ENCODE results near the gene DNPH1. TPM values are rescaled to one million over a fixed set of nuclear protein-coding genes. Genes with fewer than 3 reads are reported as not detected.

The DNPH1 gene
- total and polyA plus RNA-seq, 9 donors, result 20.1 to 32.0 (median 27.1) TPM

DNA sequence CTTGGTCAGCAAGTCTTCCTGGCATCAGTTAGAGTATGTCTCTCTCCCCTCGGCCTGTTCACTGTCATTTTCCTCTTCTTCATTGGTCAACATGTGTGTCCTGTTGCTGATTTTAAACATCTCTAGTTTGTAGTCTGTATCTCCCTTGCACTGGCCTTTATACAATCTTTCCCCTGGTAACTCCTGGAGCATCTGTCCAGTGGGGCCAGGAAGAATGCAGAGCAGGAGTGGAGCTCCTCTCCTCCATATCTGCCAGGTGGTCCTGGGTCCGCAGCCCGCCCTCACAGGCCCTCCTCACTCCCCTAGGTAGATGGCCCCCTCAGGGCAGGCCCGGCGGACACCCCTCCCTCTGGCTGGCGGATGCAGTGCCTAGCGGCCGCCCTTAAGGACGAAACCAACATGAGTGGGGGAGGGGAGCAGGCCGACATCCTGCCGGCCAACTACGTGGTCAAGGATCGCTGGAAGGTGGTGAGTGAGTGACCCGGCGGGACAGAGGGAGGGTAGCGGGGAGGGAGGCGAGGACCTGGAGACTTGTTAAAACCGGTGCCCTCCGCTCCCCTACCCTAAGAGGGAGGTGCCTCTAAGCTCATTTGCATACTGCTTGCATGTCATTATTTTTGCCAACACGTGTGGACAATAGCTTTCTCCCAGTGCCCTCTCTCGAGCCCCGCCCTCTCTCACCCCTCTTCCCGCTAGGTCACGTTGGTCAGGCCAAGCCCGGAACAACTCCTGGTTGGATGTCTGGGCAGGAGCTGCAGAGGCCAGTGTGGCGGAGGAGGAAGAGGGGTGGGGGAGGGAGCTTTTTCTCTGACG, 17.2 kb upstream of the DNPH1 start:
- Histone ChIP-seq H3K27me3 (ENCODE audit: control insufficient read depth, insufficient read depth, low read length) (peaks cover 85% of the 10 kb centered on the region), H3K9me3 (replicated peaks; ENCODE audit: control insufficient read depth, low read depth, low read length) (no peaks in the 10 kb centered on the region), H3K27ac (ENCODE audit: low read length) (no peak overlapping the region), H3K36me3 (ENCODE audit: control insufficient read depth, insufficient read depth, low read length) (no peaks in the 10 kb centered on the region), H3K4me1 (ENCODE audit: control insufficient read depth, insufficient read depth, low read length) (peaks cover 21% of the 10 kb centered on the region), H3K4me3 (ENCODE audit: low read length) (peak overlapping the region; percentile 50)
- 12% methylated on average over 16 of the region's 27 CpGs for WGBS (ENCODE audit: insufficient coverage)
- DNase-seq, result no peak

DNA sequence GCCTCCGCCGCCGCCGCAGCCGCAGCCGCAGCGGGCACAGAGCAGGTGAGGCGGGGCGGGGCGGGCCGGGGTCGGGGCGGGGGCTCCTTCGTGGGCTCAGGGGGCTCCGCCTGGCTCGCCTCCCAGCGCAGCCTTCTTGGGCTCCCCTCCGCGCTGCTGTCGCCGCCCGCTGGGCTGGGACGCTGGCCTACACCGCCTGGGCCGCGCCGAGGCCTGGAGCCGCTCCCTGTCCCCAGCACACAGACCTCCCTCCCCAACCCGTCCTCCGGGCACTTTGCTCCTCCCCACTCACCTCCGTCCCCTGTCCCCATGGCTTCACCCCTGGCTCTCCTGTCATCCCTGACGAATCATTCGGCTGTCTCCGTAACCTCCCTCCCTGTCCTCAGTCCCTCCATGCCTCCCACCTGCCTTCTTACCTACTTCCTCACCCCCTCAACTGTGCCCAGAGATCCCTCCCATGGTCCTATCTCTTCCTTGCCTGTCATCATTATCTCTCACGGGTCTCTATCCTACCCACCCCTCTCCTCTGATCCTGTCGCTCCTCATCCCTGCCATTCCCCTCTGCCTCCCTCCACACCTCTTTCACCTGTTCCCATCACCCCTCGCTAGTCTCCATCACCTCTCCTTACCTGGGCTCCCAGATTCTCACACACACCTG, 14.5 kb upstream of the DNPH1 start:
- Histone ChIP-seq H3K4me1 (ENCODE audit: control insufficient read depth, insufficient read depth, low read length) (peaks cover 17% of the 10 kb centered on the region), H3K9me3 (replicated peaks; ENCODE audit: control insufficient read depth, low read depth, low read length) (peaks cover 4% of the 10 kb centered on the region), H3K27me3 (ENCODE audit: control insufficient read depth, insufficient read depth, low read length) (peaks cover 74% of the 10 kb centered on the region), H3K27ac (ENCODE audit: low read length) (no peak overlapping the region), H3K36me3 (ENCODE audit: control insufficient read depth, insufficient read depth, low read length) (no peaks in the 10 kb centered on the region), H3K4me3 (ENCODE audit: low read length) (no peak overlapping the region)
- DNase-seq, result no peak
- 7% methylated on average over 37 of the region's 37 CpGs for WGBS (ENCODE audit: insufficient coverage)

DNA sequence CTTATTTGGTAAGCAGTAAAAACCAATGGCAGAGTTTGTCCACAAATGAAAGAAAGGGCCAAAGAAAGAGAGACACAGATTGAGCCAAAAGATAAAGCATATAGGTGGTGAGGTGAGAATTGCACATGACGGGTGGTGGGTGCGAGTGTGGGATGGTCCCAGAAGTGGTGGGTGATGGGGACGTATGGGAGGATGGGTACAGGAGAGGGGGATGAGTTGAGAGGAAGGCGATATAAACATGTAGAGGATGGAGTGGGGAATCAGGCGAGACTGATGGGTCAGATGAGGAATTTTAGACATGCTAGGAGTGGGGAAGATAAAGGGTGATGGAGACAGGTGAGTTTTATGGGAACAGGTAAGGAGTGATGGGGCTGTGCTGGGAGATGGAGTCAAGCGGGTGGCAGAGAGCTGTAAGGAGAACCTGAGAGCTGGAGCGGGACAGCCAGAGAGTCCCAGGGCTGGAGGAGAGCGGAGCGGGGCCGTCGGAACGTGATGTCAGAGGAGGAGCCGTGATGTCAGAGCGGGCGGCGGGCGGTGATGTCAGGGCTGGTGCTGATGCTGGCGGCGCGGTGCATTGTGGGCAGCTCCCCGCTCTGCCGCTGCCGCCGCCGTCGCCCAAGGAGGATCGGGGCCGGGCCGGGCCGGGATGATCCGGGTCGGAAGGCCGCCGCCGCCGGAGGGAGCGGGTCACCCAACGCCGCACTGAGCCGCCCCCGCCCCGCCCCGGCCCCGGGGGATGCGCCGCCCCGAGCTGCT, 13.8 kb upstream of the DNPH1 start, which contains the start of gene TTBK1:
Gene TTBK1, plus strand, starts transcription at position 574 of the 756 bp plus-strand sequence. CDS start 3,180 bp downstream, outside the sequence.
- peaks cover 75% of the 10 kb centered on the region for H3K27me3 ChIP-seq (ENCODE audit: control insufficient read depth, insufficient read depth, low read length)
- H3K9me3 ChIP-seq (replicated peaks; ENCODE audit: control insufficient read depth, low read depth, low read length), result peaks cover 4% of the 10 kb centered on the region
- H3K36me3 ChIP-seq (ENCODE audit: control insufficient read depth, insufficient read depth, low read length), result no peaks in the 10 kb centered on the region
- no peak within 1 kb of the TSS for H3K27ac ChIP-seq (ENCODE audit: low read length)
- 10% methylated on average over 47 of the region's 47 CpGs for WGBS (ENCODE audit: insufficient coverage)
- DNase-seq, result no peak
- peaks cover 16% of the 10 kb centered on the region for H3K4me1 ChIP-seq (ENCODE audit: control insufficient read depth, insufficient read depth, low read length)
- H3K4me3 ChIP-seq (ENCODE audit: low read length), result no peak within 1 kb of the TSS

DNA sequence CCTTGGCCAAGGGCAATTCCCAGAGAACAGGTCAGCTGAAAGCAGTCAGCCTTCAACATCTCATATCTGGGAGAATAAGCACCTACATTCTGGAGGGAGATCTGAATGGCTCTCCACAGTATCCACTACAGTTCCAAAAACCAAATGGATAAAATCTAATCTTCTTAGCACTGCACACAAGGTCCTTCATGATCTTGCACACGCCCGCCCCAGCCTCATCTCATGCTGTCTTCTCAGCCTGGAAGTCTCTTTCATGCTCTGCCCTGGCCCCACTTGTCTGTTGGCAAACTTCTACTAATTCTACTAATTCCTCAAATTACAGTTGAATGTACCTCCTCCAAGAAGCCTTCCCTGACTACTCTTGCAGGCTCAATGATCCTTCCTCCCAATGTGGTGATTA, 12.2 kb upstream of the DNPH1 start:
- Histone ChIP-seq H3K27ac (ENCODE audit: low read length) (no peak overlapping the region), H3K4me3 (ENCODE audit: low read length) (no peak overlapping the region), H3K27me3 (ENCODE audit: control insufficient read depth, insufficient read depth, low read length) (peaks cover 70% of the 10 kb centered on the region), H3K9me3 (replicated peaks; ENCODE audit: control insufficient read depth, low read depth, low read length) (peaks cover 4% of the 10 kb centered on the region), H3K4me1 (ENCODE audit: control insufficient read depth, insufficient read depth, low read length) (peaks cover under 1% of the 10 kb centered on the region), H3K36me3 (ENCODE audit: control insufficient read depth, insufficient read depth, low read length) (no peaks in the 10 kb centered on the region)
- 100% methylated on average over 2 of the region's 2 CpGs for WGBS (ENCODE audit: insufficient coverage)
- DNase-seq, result no peak

DNA sequence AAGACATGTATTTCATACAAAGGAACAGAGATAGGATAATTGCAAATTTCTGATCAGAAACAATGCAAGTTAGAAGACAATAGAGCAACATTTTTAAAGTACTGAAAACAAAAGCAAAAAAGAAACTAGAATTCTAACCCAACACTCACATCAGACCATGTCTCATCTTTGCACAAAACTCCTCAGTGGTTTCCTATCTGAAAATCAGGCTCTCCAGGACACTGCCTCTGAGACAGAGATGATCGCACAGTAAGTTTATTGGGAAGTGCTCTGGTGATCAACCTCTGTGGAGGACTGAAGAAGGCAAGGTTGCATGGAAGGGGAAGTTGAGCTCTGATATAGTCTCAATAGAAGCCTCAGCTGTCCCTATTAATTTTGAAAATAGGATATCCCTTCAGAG, 11.7 kb upstream of the DNPH1 start:
- no peak for DNase-seq
- Histone ChIP-seq H3K4me3 (ENCODE audit: low read length) (no peak overlapping the region), H3K36me3 (ENCODE audit: control insufficient read depth, insufficient read depth, low read length) (no peaks in the 10 kb centered on the region), H3K27ac (ENCODE audit: low read length) (no peak overlapping the region), H3K27me3 (ENCODE audit: control insufficient read depth, insufficient read depth, low read length) (peaks cover 65% of the 10 kb centered on the region), H3K4me1 (ENCODE audit: control insufficient read depth, insufficient read depth, low read length) (no peaks in the 10 kb centered on the region), H3K9me3 (replicated peaks; ENCODE audit: control insufficient read depth, low read depth, low read length) (peaks cover 4% of the 10 kb centered on the region)
- 80% methylated on average over 1 of the region's 1 CpG for WGBS (ENCODE audit: insufficient coverage)

DNA sequence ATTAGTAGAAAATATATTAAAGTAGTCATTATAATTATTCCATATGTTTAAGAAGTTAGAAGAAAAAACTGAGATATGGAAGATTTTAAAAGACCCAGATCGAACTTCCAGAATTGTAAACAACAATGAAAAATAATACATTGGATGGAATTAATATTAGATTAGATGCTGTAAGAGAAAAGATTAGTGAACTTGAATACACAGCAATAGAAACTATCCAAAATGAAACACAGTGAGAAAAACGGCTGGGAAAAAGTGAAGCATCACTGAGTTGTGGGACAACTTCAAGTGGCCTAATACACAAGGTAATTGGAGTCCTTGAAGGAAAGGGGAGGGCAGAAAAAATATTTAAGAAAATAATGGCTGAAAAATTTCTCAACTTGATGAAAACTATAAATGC, 9.8 kb upstream of the DNPH1 start:
- Histone ChIP-seq H3K36me3 (ENCODE audit: control insufficient read depth, insufficient read depth, low read length) (no peaks in the 10 kb centered on the region), H3K4me1 (ENCODE audit: control insufficient read depth, insufficient read depth, low read length) (no peaks in the 10 kb centered on the region), H3K27me3 (ENCODE audit: control insufficient read depth, insufficient read depth, low read length) (peaks cover 53% of the 10 kb centered on the region), H3K4me3 (ENCODE audit: low read length) (no peak overlapping the region), H3K27ac (ENCODE audit: low read length) (no peak overlapping the region), H3K9me3 (replicated peaks; ENCODE audit: control insufficient read depth, low read depth, low read length) (peaks cover 4% of the 10 kb centered on the region)
- no CpG with 5 or more reads among the region's 2 CpGs for WGBS (ENCODE audit: insufficient coverage)
- no peak for DNase-seq

DNA sequence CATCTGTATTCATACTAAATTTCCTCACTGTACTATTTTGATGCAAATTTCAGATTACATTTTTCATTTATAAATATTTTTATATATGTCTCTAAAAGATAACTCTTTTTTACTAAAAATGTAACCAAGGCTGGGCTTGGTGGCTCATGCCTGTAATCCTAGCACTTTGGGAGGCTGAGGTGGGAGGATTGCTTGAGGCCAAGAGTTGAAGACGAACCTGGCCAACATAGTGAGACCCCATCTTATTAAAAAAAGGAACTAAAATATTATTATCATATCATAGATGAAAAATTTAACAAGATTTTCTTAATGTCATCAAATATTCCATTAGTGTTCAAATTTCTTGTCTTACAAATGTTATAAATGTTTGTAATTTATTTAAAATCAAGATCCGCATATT, 6.6 kb upstream of the DNPH1 start:
- Histone ChIP-seq H3K27ac (ENCODE audit: low read length) (no peak overlapping the region), H3K36me3 (ENCODE audit: control insufficient read depth, insufficient read depth, low read length) (no peaks in the 10 kb centered on the region), H3K4me1 (ENCODE audit: control insufficient read depth, insufficient read depth, low read length) (no peaks in the 10 kb centered on the region), H3K27me3 (ENCODE audit: control insufficient read depth, insufficient read depth, low read length) (peaks cover 37% of the 10 kb centered on the region), H3K9me3 (replicated peaks; ENCODE audit: control insufficient read depth, low read depth, low read length) (peaks cover 4% of the 10 kb centered on the region), H3K4me3 (ENCODE audit: low read length) (no peak overlapping the region)
- WGBS (ENCODE audit: insufficient coverage), result no CpG with 5 or more reads among the region's 2 CpGs
- DNase-seq, result no peak

DNA sequence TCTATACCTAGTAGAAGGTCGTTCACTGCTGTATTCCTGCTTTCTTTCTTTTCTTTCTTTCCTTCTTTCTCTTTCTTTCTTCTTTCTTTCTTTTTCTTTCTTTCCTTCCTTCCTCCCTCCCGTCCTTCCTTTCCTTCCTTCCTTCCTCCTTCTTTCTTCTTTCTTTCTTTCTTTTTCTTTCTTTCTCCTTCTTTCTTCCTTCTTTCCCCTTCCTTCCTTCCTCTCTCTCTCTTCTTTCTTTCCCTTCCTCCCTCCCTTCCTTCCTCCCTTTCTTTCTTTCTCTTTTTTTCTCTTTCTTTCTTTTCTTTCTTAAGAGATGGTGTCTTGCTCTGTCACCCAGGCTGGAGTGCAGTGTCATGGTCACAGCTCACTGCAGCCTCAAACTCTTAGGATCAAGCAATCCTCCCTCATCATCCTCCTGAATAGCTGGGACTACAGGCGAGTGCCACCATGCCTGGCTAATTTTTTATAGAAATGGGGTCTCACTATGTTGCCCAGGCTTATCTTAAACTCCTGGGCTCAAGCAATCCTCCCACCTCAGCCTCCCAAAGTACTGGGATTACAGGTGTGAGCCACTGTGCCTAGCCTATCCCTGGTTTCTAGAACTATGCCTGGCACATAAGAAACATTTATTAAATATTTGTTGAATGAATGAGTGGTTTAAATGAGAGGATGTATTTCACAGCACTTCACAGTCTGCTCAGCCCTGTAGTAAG, 2.6 kb upstream of the DNPH1 start:
- Histone ChIP-seq H3K27me3 (ENCODE audit: control insufficient read depth, insufficient read depth, low read length) (peaks cover 23% of the 10 kb centered on the region), H3K36me3 (ENCODE audit: control insufficient read depth, insufficient read depth, low read length) (no peaks in the 10 kb centered on the region), H3K9me3 (replicated peaks; ENCODE audit: control insufficient read depth, low read depth, low read length) (no peaks in the 10 kb centered on the region), H3K27ac (ENCODE audit: low read length) (no peak overlapping the region), H3K4me1 (ENCODE audit: control insufficient read depth, insufficient read depth, low read length) (peaks cover 6% of the 10 kb centered on the region), H3K4me3 (ENCODE audit: low read length) (no peak overlapping the region)
- DNase-seq, result no peak
- 77% methylated on average over 2 of the region's 3 CpGs for WGBS (ENCODE audit: insufficient coverage)

DNA sequence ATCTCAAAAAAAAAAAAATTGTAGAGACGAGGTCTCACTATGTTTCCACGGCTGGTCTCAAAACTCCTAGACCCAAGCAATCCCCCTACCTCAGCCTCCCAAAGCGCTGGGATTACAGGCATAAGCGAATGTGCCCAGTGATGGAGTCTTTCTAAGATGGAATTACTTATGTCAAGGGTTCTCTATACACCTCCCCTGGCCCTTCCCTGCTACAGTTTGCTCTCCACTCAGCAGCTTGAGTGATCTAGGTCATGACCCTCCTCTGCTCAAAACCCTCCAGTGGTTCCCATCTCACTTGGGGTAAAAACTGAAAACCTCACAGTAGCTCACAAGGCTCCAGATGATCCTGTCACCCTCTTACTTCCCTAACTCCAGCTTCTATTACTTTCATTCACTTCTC, 1.8 kb upstream of the DNPH1 start:
- no peak for DNase-seq
- Histone ChIP-seq H3K27me3 (ENCODE audit: control insufficient read depth, insufficient read depth, low read length) (peaks cover 23% of the 10 kb centered on the region), H3K4me1 (ENCODE audit: control insufficient read depth, insufficient read depth, low read length) (peaks cover 6% of the 10 kb centered on the region), H3K27ac (ENCODE audit: low read length) (no peak overlapping the region), H3K4me3 (ENCODE audit: low read length) (no peak overlapping the region), H3K9me3 (replicated peaks; ENCODE audit: control insufficient read depth, low read depth, low read length) (no peaks in the 10 kb centered on the region), H3K36me3 (ENCODE audit: control insufficient read depth, insufficient read depth, low read length) (no peaks in the 10 kb centered on the region)
- WGBS (ENCODE audit: insufficient coverage), result no CpG with 5 or more reads among the region's 4 CpGs
